Measurements from ENCODE around the gene HPS4.

DNA sequence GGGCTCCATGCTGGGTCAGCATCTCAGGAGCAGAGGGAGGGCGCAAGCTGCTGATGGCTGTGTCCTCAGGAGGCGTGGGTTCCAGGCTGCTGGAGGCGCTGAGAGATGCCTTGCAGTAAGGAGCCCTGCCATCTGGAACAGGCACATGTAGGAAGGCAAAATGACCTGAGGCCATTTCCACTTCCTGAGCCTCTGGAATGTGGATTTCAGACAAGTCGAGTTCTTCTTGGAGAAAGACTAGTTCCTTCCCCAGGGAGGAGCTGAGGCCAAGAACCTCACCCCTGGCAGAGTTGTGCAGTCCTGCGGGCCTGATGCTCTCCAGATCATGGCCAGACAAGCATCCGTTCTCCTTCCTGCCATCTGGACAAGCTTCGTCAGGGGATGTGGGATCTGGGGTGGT, 19.3 kb downstream of the HPS4 start:
- no peak for TF ChIP-seq POLR2A (IDR thresholded peaks at IDR 0.05)
- TF ChIP-seq, protein P1, sequence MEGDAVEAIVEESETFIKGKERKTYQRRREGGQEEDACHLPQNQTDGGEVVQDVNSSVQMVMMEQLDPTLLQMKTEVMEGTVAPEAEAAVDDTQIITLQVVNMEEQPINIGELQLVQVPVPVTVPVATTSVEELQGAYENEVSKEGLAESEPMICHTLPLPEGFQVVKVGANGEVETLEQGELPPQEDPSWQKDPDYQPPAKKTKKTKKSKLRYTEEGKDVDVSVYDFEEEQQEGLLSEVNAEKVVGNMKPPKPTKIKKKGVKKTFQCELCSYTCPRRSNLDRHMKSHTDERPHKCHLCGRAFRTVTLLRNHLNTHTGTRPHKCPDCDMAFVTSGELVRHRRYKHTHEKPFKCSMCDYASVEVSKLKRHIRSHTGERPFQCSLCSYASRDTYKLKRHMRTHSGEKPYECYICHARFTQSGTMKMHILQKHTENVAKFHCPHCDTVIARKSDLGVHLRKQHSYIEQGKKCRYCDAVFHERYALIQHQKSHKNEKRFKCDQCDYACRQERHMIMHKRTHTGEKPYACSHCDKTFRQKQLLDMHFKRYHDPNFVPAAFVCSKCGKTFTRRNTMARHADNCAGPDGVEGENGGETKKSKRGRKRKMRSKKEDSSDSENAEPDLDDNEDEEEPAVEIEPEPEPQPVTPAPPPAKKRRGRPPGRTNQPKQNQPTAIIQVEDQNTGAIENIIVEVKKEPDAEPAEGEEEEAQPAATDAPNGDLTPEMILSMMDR (IDR thresholded peaks at IDR 0.05) = no peak
